ENCODE measurements around the gene ANKRD12.
A peak's percentile ranks its signal among the peaks of the same experiment; 100 is the strongest.
"Not testable (repeated sequence)": the region's sequence is repeated elsewhere in the genome, so short reads cannot be mapped to it uniquely, and the experiment has no call there.

ANKRD12 gene

DNA sequence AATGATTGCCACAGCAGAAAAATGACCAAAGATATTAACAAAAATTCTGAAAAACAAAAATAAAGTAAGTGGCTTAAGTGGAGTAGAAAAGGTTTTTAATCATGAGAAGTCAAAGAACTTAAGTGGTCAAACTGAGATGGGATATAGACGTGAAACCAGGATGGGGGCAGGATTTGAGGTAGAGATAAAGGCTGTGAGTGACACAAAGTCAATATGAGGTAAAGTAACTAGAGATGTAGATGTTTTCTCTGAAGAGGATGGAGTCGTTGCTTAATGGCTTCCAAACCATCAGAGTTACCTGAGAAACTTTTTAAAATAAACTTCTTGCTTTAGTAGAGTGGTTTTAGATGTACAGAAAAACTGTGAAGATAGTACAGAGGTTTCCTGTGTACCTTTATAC lies 21.2 kb downstream of the ANKRD12 start:
- H3K4me3 ChIP-seq (ENCODE audit: low read length), result no peak overlapping the region
- TF ChIP-seq, protein P1, sequence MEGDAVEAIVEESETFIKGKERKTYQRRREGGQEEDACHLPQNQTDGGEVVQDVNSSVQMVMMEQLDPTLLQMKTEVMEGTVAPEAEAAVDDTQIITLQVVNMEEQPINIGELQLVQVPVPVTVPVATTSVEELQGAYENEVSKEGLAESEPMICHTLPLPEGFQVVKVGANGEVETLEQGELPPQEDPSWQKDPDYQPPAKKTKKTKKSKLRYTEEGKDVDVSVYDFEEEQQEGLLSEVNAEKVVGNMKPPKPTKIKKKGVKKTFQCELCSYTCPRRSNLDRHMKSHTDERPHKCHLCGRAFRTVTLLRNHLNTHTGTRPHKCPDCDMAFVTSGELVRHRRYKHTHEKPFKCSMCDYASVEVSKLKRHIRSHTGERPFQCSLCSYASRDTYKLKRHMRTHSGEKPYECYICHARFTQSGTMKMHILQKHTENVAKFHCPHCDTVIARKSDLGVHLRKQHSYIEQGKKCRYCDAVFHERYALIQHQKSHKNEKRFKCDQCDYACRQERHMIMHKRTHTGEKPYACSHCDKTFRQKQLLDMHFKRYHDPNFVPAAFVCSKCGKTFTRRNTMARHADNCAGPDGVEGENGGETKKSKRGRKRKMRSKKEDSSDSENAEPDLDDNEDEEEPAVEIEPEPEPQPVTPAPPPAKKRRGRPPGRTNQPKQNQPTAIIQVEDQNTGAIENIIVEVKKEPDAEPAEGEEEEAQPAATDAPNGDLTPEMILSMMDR (conservative IDR thresholded peaks at IDR 0.05; ENCODE audit: low read depth, low read length), result no peak
- no peak for DNase-seq (ENCODE audit: low read depth)

DNA sequence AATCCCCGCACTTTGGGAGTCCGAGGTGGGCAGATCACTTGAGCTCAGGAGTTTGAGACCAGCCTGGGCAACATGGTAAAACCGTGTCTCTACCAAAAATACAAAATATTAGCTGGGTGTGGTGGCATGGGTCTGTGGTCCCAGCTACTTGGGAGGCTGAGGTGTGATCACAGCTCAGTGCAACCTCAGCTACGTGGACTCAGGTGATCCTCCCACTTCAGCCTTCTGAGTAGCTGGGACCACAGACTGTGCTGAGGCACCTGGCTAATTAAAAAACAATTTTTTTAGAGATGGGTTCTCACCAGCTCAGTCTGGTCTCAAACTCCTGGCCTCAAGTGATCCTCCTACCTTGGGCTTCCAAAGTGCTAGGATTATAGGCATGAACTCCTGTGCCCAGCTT lies 23.4 kb downstream of the ANKRD12 start:
- TF ChIP-seq, protein P1 (conservative IDR thresholded peaks at IDR 0.05; ENCODE audit: low read depth, low read length), result no peak
- no peak overlapping the region for H3K4me3 ChIP-seq (ENCODE audit: low read length)
- DNase-seq (ENCODE audit: low read depth), result no peak

DNA sequence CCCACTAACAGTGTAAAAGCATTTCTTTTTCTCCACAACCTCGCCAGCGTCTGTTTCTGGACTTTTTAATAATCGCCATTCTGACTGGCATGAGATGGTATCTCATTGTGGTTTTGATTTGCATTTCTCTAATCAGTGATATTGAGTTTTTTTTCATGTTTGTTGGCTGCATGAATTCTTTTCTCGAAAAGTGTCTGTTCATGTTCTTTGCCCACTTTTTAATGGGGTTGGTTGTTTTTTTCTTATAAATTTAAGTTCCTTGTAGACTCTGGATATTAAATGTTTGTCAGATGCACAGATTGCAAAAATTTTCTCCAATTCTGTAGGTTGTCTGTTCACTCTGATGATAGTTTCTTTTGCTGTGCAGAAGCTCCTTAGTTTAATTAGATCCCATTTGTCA lies 26.1 kb downstream of the ANKRD12 start:
- not testable (repeated sequence) for DNase-seq (ENCODE audit: low read depth); H3K4me3 ChIP-seq (ENCODE audit: low read length)

DNA sequence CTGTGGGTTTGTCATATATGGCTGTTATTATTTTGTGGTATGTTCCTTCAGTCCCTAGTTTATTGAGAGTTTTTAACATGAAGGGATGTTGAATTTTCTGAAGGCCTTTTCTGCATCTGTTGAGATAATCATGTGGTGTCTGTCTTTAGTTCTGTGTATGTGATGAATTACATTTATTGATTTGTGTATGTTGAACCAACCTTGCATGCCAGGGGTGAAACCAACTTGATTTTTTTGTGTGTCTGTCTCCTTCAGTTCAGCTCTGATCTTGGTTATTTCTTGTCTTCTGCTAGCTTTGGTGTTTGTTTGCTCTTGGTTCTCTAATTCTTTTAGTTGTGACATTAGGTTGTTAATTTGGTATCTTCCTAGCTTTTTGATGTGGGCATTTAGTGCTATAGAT lies 27.6 kb downstream of the ANKRD12 start:
- DNase-seq (ENCODE audit: low read depth); H3K4me3 ChIP-seq (ENCODE audit: low read length): not testable (repeated sequence)

DNA sequence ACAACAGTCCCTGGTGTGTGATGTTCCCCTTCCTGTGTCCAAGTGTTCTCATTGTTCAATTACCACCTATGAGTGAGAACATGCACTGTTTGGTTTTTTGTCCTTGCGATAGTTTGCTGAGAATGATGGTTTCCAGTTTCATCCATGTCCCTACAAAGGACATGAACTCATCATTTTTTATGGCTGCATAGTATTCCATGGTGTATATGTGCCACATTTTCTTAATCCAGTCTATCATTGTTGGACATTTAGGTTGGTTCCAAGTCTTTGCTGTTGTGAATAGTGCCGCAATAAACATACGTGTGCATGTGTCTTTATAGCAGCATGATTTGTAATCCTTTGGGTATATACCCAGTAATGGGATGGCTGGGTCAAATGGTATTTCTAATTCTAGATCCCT lies 29.3 kb downstream of the ANKRD12 start:
- DNase-seq (ENCODE audit: low read depth); H3K4me3 ChIP-seq (ENCODE audit: low read length): not testable (repeated sequence)

DNA sequence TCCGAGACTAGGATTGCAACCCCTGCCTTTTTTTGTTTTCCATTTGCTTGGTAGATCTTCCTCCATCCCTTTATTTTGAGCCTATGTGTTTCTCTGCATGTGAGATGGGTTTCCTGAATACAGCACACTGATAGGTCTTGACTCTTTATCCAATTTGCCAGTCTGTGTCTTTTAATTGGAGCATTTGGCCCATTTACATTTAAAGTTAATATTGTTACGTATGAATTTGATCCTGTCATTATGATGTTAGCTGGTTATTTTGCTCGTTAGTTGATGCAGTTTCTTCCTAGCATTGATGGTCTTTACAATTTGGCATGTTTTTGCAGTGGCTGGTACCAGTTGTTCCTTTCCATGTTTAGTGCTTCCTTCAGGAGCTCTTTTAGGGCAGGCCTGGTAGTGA lies 32.9 kb downstream of the ANKRD12 start:
- H3K4me3 ChIP-seq (ENCODE audit: low read length); DNase-seq (ENCODE audit: low read depth): not testable (repeated sequence)

DNA sequence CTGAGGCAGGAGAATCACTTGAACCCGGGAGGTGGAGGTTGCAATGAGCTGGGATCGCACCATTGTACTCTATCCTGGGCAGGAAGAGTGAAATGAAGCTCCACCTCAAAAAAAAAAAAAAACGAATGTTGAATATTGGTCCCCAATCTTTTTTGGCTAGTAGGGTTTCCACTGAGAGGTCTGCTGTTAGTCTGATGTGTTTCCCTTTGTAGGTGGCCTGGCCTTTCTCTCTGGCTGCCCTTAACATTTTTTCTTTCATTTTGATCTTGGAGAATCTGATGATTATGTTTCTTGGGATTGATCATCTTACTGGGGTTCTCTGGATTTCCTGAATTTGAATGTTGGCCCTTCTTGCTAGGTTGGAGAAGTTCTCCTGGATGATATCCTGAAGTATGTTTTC lies 35.3 kb downstream of the ANKRD12 start:
- not testable (repeated sequence) for DNase-seq (ENCODE audit: low read depth); H3K4me3 ChIP-seq (ENCODE audit: low read length)

DNA sequence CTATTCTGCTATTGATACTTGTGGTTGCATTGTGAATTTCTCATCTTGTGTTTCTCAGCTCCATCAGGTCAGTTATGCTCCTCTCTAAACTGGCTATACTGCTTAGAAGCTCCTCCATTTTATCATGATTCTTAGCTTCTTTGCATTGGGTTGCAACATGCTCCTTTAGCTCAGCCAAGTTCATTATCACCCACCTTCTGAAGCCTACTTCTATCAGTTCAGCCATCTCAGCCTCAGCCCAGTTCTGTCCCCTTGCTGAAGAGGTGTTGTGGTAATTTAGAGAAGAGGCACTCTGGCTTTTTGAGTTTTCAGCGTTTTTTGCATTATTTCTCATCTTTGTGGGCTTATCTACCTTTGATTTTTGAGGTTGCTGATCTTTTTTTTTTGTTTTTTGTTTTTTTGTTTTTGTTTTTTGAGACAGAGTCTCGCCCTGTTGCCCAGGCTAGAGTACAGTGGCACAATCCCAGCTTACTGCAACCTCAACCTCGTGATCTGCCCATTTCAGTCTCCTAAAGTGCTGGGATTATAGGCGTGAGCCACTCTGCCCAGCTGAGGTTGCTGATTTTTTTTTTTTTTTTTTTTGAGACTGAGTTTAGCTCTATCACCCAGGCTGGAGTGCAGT lies 36.0 kb downstream of the ANKRD12 start:
- TF ChIP-seq, protein P1 (conservative IDR thresholded peaks at IDR 0.05; ENCODE audit: low read depth, low read length), result no peak
- no peak overlapping the region for H3K4me3 ChIP-seq (ENCODE audit: low read length)
- peak; percentile 10 for DNase-seq (ENCODE audit: low read depth)

DNA sequence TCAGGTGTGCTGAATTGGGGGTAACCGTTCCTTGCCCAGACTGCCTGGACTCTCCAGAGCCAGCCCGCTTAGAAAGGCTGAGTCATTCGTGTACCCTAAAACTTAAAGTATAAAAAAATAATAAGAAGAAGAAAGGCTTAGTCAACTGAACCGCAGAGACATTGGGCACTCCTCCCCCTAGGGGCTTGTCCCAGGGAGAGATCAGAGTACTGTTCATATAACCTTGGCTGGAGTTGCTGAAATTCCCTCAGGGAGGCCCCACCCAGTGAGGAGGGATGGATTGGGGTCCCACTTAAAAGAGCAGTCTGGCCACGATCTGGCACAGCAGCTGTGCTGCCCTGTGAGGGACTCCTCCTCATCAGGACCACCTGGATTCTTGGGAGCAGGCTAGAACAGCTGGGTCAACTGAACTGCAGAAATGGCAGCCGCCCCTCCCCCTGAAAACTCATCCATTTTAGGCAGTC lies 37.2 kb downstream of the ANKRD12 start:
- TF ChIP-seq, protein P1 (conservative IDR thresholded peaks at IDR 0.05; ENCODE audit: low read depth, low read length), result no peak
- DNase-seq (ENCODE audit: low read depth), result no peak
- H3K4me3 ChIP-seq (ENCODE audit: low read length), result no peak overlapping the region

DNA sequence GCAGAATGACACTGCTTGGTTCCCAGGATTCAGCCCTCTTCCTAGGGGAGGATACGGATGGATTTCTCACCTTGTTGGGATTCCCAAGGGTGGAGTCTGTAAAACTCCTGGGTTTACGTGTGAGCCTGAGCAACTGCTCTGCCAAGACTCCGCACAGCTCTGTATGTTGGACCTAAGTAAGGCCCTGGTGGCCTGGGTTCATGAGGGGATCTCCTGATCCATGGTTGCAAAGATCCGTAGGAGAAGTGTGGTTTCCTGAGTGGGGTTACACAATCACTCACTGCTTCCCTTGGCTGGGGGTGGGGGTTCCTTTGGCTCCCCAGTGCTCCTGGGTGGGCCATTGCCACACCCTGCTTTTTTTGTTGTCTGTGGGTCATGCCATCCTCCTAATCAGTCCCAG lies 37.7 kb downstream of the ANKRD12 start:
- no peak overlapping the region for H3K4me3 ChIP-seq (ENCODE audit: low read length)
- TF ChIP-seq, protein P1 (conservative IDR thresholded peaks at IDR 0.05; ENCODE audit: low read depth, low read length), result no peak
- no peak for DNase-seq (ENCODE audit: low read depth)

All from retinal pigment epithelial cell (primary cell).